Stimulated activated naive CD4-positive, alpha-beta T cell treated with Interleukin-2 at 50 U/mL for 16 hours (primary cell): Measurements from ENCODE around the gene SPINT3.
"Not testable (repeated sequence)": the region's sequence is repeated elsewhere in the genome, so short reads cannot be mapped to it uniquely, and the experiment has no call there.

Source experiments
- DNase-seq: peaks from one replicate; lab custom pipeline; 2025; lab: John Stamatoyannopoulos, UW

Gene SPINT3

GRCh38 chr20:45502561-45502960, 12.9 kb downstream of the SPINT3 start:
- no peak for DNase-seq

- DNase-seq: no peak
Measured at GRCh38 chr20:45501600-45501999, 13.8 kb downstream of the SPINT3 start.

- no peak for DNase-seq
Measured at GRCh38 chr20:45500022-45500421, 15.4 kb downstream of the SPINT3 start.

- DNase-seq: no peak
Measured at GRCh38 chr20:45497971-45498494, 17.4 kb downstream of the SPINT3 start.

- DNase-seq: no peak
Measured at GRCh38 chr20:45496166-45496565, 19.3 kb downstream of the SPINT3 start.

GRCh38 chr20:45495501-45495941, 19.9 kb downstream of the SPINT3 start:
- no peak for DNase-seq

- DNase-seq: no peak
Measured at GRCh38 chr20:45489083-45489531, 26.3 kb downstream of the SPINT3 start.

GRCh38 chr20:45487231-45487635, 28.2 kb downstream of the SPINT3 start:
- DNase-seq: no peak

- no peak for DNase-seq
Measured at GRCh38 chr20:45485388-45485787, 30.0 kb downstream of the SPINT3 start.

- DNase-seq: no peak
Measured at GRCh38 chr20:45484676-45485075, 30.7 kb downstream of the SPINT3 start.

- DNase-seq: no peak
Measured at GRCh38 chr20:45479822-45480221, 35.6 kb downstream of the SPINT3 start.

- DNase-seq: not testable (repeated sequence)
Measured at GRCh38 chr20:45477530-45478148, 37.8 kb downstream of the SPINT3 start.

- DNase-seq: not testable (repeated sequence)
Measured at GRCh38 chr20:45472286-45472685, 43.1 kb downstream of the SPINT3 start.

GRCh38 chr20:45470937-45471336, 44.5 kb downstream of the SPINT3 start:
- no peak for DNase-seq

- no peak for DNase-seq
Measured at GRCh38 chr20:45470262-45470931, 45.0 kb downstream of the SPINT3 start.

- DNase-seq: no peak
Measured at GRCh38 chr20:45469336-45470261, 45.8 kb downstream of the SPINT3 start, which contains the start of gene WFDC2. Gene WFDC2, plus strand, starts transcription at chr20:45469753. Its CDS starts 29 bp downstream, at chr20:45469782.

- no peak for DNase-seq
Measured at GRCh38 chr20:45467861-45468260, 47.6 kb downstream of the SPINT3 start.

- DNase-seq: no peak
Measured at GRCh38 chr20:45467172-45467571, 48.2 kb downstream of the SPINT3 start.

GRCh38 chr20:45465491-45466266, 49.7 kb downstream of the SPINT3 start:
- DNase-seq: no peak

GRCh38 chr20:45463709-45464108, 51.7 kb downstream of the SPINT3 start:
- DNase-seq: no peak

GRCh38 chr20:45462711-45463509, 52.5 kb downstream of the SPINT3 start:
- DNase-seq: no peak
